Chondrocyte (in vitro differentiated cells): ENCODE measurements around the gene PLA2G4B. TPM values are rescaled to one million over a fixed set of nuclear protein-coding genes. Genes with fewer than 3 reads are reported as not detected.

Experiments used
- DNase-seq: peaks from one replicate; pipeline ENCODE4 v3.0.0; 2021; ENCODE audit warnings: mixed read lengths, low spot score
- H3K27ac Mint-ChIP-seq: one replicate; pipeline ENCODE4 v1.8.0; 2021; ENCODE audit warnings: mild to moderate bottlenecking, moderate library complexity, mixed read lengths; ENCODE audit not compliant: unreplicated experiment
- H3K27me3 Mint-ChIP-seq: 2 replicates; pipeline ENCODE4 v1.8.0; 2021; ENCODE audit warnings: low read depth, mixed read lengths
- H3K36me3 Mint-ChIP-seq: 2 replicates; pipeline ENCODE4 v1.8.0; 2021; ENCODE audit warnings: low read depth, mixed read lengths
- H3K4me1 Mint-ChIP-seq: 2 replicates; pipeline ENCODE4 v1.8.0; 2021; ENCODE audit warnings: low read depth, mild to moderate bottlenecking, mixed read lengths
- H3K4me3 Mint-ChIP-seq: one replicate; pipeline ENCODE4 v1.8.0; 2021; ENCODE audit warnings: mild to moderate bottlenecking, moderate library complexity, mixed read lengths; ENCODE audit not compliant: unreplicated experiment
- H3K9me3 Mint-ChIP-seq: 2 replicates; pipeline ENCODE4 v1.8.0; 2021; ENCODE audit warnings: low read depth, mixed read lengths
- CTCF ChIP-seq: fragments of 200-600 bp; sonication (generic); IDR thresholded peaks from 2 replicates; pipeline ENCODE4 v1.5.0; 2021; ENCODE audit warnings: antibody characterized with exemption, mild to moderate bottlenecking, moderate library complexity
- total RNA-seq: library from RNA; stranded (reverse); gene quantifications from 3 replicates; pipeline ENCODE4 v1.2.1, GENCODE V29; 2021

PLA2G4B gene
- total RNA-seq, 1 donor from 2014 or later = 3.4 TPM

DNA sequence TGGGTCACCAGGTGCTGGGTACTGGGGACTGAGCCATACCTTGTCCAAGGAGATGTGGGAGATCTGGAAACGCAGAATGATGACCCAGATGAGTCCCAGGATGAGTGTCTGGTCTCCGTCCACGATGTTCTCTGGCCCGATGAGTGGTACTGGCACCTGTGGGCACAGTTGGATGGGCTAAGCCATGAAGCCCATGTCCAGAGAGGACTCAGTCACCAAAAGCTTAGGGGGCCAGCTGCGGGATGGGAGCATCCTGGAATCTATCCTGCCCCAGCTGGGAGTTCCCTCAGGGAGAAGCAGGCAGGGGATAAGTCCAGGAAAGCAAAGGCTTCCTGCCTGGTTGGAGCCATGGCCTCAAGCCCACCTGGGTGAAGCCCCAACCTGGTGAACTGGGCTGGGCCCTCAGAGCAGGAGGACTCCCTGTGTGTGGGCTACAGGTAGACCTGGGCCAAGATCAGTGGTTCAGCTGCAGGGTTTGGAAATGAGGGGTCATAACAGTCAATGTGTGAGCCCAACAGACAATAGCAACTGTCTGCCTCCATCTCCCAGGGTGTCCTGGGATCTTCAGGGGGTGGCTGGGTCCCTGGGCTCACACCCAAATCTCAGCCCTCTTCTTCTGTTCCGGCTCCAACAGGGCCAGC lies 51.5 kb downstream of the PLA2G4B start:
- no peak for TF ChIP-seq CTCF
- no peaks in the 10 kb centered on the region for H3K9me3 Mint-ChIP-seq
- no peak for DNase-seq
- no peak overlapping the region for H3K27ac Mint-ChIP-seq
- no peaks in the 10 kb centered on the region for H3K36me3 Mint-ChIP-seq
- H3K4me1 Mint-ChIP-seq = peaks cover 18% of the 10 kb centered on the region
- H3K4me3 Mint-ChIP-seq = no peak overlapping the region
- H3K27me3 Mint-ChIP-seq = no peaks in the 10 kb centered on the region

DNA sequence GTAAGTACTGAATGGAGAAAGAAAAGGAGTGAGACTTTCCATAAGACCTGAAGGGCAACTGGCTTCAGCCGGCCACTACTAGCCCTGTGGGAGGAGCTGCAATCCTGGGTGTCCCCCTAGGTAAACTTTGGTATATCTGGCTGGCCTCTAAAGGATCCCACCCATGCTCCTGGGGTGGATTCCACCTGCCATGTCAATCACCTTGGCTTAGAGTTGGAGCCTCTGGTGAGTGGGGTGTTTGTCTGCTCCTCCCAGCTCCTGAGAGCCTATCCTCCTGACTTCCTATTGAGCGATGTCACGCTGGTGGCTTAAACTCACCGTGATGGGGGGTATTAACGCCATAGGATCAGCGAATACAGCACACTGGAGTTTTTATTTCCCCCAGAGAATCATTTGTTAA lies 52.6 kb downstream of the PLA2G4B start:
- H3K36me3 Mint-ChIP-seq = no peaks in the 10 kb centered on the region
- no peak for TF ChIP-seq CTCF
- H3K4me3 Mint-ChIP-seq = no peak overlapping the region
- no peak for DNase-seq
- H3K9me3 Mint-ChIP-seq = no peaks in the 10 kb centered on the region
- no peak overlapping the region for H3K27ac Mint-ChIP-seq
- no peaks in the 10 kb centered on the region for H3K27me3 Mint-ChIP-seq
- H3K4me1 Mint-ChIP-seq = peaks cover 18% of the 10 kb centered on the region

DNA sequence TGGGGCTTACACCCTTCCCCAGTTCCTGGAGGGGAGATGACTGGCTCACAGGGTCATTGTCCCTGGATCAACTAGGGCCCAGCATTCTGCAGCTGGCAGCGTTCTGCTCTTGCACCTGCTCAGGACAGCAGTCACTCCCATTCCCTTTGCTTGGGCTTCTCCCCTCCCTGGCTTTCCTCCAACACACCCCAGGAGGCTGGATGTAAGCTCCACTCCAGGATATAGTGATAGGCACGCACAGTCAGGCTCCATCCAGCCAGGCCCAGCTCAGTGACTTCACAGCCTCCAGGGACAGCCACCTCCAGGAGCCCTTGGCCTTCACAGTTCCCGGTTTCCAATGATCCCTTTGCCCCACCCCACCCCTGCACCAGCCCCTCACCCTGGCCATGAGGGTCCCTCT lies 53.3 kb downstream of the PLA2G4B start:
- Mint-ChIP-seq H3K4me1 (peaks cover 18% of the 10 kb centered on the region), H3K36me3 (peaks cover 1% of the 10 kb centered on the region), H3K4me3 (no peak overlapping the region), H3K27ac (no peak overlapping the region), H3K27me3 (no peaks in the 10 kb centered on the region), H3K9me3 (no peaks in the 10 kb centered on the region)
- no peak for DNase-seq
- TF ChIP-seq CTCF = no peak

GRCh38 chr15:41892621-41893421 lies 54.2 kb downstream of the PLA2G4B start:
- Mint-ChIP-seq H3K9me3 (no peaks in the 10 kb centered on the region), H3K27ac (no peak overlapping the region), H3K36me3 (peaks cover 1% of the 10 kb centered on the region), H3K4me1 (peaks cover 18% of the 10 kb centered on the region), H3K27me3 (no peaks in the 10 kb centered on the region), H3K4me3 (no peak overlapping the region)
- TF ChIP-seq CTCF = no peak
- no peak for DNase-seq

DNA sequence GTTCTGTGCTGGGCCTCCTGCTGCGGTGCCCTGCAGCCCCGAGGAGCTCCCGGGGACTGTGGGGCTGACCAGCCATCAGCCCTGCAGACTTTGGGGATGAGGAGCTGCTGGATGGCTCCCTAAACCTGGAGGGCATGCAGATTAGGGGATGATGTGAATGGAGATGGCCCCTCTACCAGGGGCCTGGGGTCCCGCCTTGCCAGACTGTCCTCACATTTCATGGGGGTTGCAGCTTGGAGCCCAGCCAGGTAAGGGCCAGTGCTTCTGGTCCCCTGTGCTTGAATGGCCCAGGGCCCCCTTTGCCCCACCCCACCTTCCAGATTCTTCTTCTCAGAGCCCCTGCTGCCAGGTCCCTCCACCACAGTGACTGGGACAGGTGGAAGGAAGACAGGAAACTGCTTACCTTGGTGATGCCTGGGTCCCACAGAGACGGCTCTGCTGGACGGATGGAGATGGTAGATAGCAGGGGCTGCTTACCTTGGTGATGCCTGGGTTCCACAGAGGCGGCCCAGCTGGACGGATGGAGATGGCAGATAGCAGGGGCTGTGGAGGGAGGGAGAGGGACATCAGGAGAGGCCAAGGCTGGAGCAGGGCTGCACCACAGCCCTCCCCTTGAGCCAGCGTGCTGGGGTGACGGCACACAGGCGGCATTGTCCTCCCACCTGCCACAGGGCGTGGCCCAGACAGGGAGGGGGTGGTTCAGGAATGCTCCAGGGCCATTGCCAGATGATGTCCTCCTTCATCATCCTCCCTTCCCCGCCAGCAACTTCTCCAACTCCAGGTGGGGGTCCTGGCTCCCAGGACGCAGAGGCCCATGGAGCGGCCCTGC lies 55.0 kb downstream of the PLA2G4B start, which contains the start of gene SPTBN5:
SPTBN5 (minus strand) TSS at position 632 of the 829 bp plus-strand sequence; CDS start at position 76, 556 bp downstream.
- Mint-ChIP-seq H3K36me3 (peaks cover 3% of the 10 kb centered on the region), H3K9me3 (no peaks in the 10 kb centered on the region), H3K27me3 (no peaks in the 10 kb centered on the region), H3K4me3 (no peak within 1 kb of the TSS), H3K4me1 (peaks cover 18% of the 10 kb centered on the region), H3K27ac (peak within 1 kb of the TSS; percentile 95)
- no peak for DNase-seq
- no peak for TF ChIP-seq CTCF
